GM12878 (cell line): Measurements from ENCODE around the gene WDR86. TPM values are rescaled to one million over a fixed set of nuclear protein-coding genes. Genes with fewer than 3 reads are reported as not detected.
A peak's percentile ranks its signal among the peaks of the same experiment; 100 is the strongest.

ENCODE experiments used
- GATAD2B ChIP-seq: fragments of 450-650 bp; conservative IDR thresholded peaks from 2 replicates; pipeline ENCODE4 v1.6.1; 2017; ENCODE audit warnings: low read depth, mild to moderate bottlenecking, moderate library complexity
- KAT2A ChIP-seq: conservative IDR thresholded peaks from 2 replicates; pipeline ENCODE4 v1.6.1; 2011; ENCODE audit warnings: low read depth, low read length; ENCODE audit not compliant: control insufficient read depth
- POU2F2 ChIP-seq: IDR thresholded peaks from 3 replicates; pipeline ENCODE4 v1.6.1; 2011; ENCODE audit warnings: low read depth, mild to moderate bottlenecking, low read length, borderline replicate concordance
- polyA plus RNA-seq, 11 experiments: library from polyadenylated mRNA; depleted of rRNA in 4 of 11; unstranded in 6 of 11; stranded (reverse) in 5 of 11; fragments of >200 nt; fragmentation: Nextera tagmentation in 4 of 11; fragmentation: Illumina TruSeq in 1 of 11; extraction: Ambion mirVana in 4 of 11; extraction: Trizol in 1 of 11; gene quantifications; 1 replicate in 1 of 11; 2 replicates in 10 of 11; pipeline versions ENCODE4 v1.2.1 to v1.2.3, GENCODE V29; 2011 to 2016; ENCODE audit warnings: inconsistent platforms in 2 of 11, missing spikeins in 2 of 11, low read depth in 1 of 11
- total RNA-seq, 4 experiments: library from RNA; depleted of rRNA in 3 of 4; stranded (reverse); fragments of >200 nt in 3 of 4; fragmentation: Illumina TruSeq in 1 of 4; extraction: Trizol in 1 of 4; gene quantifications; 2 replicates each; pipeline versions ENCODE4 v1.2.1 to v1.2.3, GENCODE V29; 2013 to 2021
- TF ChIP-seq, protein P1 (sequence below): fragments of 450-650 bp; IDR thresholded peaks from 2 replicates; pipeline ENCODE4 v1.6.1; 2018; ENCODE audit warnings: borderline replicate concordance, mild to moderate bottlenecking; ENCODE audit not compliant: partially characterized antibody
- TF ChIP-seq, protein P2 (sequence below): fragments of 450-650 bp; IDR thresholded peaks from 2 replicates; pipeline ENCODE4 v1.6.1; 2016; ENCODE audit warnings: mild to moderate bottlenecking, moderate library complexity, borderline replicate concordance

Gene WDR86
- total and polyA plus RNA-seq, 10 of the 15 experiments (the other 5 are each of a cell fraction or from before 2014, with no cell fraction given): 0.05 to 0.19 (median 0.15) TPM; not detected in 7

DNA sequence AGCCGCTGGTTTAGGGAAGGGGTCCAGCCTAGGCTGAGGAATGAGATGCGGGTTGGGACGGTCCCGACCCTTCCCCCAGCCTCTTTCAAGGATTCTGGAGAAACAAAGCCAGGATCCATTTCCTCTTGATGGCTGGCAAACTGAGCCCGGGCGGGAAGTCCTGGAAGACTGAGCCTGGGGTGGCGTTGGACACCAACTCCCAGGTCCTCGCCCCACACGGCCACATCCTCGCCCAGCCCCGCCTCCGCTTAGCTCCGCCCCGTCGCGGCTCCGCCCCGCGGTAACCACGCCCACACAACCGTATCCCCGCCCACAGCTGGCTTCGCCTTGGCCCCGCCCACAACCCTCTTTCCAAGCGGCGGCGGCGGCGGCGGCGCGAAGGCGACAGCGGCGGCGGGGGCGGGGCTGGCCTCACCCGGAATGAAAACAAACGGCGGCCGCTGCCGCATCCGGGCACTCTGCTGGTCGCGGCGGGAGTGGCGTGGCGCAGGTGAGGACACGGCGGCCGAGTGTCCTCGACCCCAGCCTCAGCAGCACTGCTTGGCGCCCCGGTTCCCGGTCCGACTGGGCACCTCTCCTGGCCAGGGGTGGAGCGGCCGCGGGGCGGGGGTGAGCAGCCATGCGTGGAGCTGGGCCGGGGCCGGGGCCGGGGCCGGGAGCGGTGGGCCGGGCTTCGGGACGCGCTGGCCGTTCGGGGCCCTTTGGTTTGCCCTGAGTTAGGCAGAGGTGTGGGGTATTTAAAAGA is 68.3 kb downstream of the WDR86 start, which contains the start of gene NUB1 (continued):
- TF ChIP-seq, protein P1, sequence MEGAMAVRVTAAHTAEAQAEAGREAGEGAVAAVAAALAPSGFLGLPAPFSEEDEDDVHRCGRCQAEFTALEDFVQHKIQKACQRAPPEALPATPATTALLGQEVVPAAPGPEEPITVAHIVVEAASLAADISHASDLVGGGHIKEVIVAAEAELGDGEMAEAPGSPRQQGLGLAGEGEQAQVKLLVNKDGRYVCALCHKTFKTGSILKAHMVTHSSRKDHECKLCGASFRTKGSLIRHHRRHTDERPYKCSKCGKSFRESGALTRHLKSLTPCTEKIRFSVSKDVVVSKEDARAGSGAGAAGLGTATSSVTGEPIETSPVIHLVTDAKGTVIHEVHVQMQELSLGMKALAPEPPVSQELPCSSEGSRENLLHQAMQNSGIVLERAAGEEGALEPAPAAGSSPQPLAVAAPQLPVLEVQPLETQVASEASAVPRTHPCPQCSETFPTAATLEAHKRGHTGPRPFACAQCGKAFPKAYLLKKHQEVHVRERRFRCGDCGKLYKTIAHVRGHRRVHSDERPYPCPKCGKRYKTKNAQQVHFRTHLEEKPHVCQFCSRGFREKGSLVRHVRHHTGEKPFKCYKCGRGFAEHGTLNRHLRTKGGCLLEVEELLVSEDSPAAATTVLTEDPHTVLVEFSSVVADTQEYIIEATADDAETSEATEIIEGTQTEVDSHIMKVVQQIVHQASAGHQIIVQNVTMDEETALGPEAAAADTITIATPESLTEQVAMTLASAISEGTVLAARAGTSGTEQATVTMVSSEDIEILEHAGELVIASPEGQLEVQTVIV: no peak
- TF ChIP-seq POU2F2 (0 out of 3 replicates have a peak, but pooled peaks have one; percentile 17), KAT2A (no peak), GATAD2B (peak; percentile 81)
- TF ChIP-seq, protein P2, sequence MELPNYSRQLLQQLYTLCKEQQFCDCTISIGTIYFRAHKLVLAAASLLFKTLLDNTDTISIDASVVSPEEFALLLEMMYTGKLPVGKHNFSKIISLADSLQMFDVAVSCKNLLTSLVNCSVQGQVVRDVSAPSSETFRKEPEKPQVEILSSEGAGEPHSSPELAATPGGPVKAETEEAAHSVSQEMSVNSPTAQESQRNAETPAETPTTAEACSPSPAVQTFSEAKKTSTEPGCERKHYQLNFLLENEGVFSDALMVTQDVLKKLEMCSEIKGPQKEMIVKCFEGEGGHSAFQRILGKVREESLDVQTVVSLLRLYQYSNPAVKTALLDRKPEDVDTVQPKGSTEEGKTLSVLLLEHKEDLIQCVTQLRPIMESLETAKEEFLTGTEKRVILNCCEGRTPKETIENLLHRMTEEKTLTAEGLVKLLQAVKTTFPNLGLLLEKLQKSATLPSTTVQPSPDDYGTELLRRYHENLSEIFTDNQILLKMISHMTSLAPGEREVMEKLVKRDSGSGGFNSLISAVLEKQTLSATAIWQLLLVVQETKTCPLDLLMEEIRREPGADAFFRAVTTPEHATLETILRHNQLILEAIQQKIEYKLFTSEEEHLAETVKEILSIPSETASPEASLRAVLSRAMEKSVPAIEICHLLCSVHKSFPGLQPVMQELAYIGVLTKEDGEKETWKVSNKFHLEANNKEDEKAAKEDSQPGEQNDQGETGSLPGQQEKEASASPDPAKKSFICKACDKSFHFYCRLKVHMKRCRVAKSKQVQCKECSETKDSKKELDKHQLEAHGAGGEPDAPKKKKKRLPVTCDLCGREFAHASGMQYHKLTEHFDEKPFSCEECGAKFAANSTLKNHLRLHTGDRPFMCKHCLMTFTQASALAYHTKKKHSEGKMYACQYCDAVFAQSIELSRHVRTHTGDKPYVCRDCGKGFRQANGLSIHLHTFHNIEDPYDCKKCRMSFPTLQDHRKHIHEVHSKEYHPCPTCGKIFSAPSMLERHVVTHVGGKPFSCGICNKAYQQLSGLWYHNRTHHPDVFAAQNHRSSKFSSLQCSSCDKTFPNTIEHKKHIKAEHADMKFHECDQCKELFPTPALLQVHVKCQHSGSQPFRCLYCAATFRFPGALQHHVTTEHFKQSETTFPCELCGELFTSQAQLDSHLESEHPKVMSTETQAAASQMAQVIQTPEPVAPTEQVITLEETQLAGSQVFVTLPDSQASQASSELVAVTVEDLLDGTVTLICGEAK: no peak
